Measurements from ENCODE around the gene SLC35A2. TPM values are rescaled to one million over a fixed set of nuclear protein-coding genes. Genes with fewer than 3 reads are reported as not detected.
"Not testable (repeated sequence)": the region's sequence is repeated elsewhere in the genome, so short reads cannot be mapped to it uniquely, and the experiment has no call there.

SLC35A2 gene
- total RNA-seq, 2 experiments from 2014 or later, result 9.9 to 22.2 TPM

GRCh38 chrX:48890296-48890925 lies 21.0 kb downstream of the SLC35A2 start:
- POLR2A ChIA-PET, result interaction anchor here (0.8 kb wide), 1 partner anchor 56 kb away, joined by 3 read pairs; no protein-coding TSS in a partner anchor
- TF ChIP-seq EZH2phosphoT487 (IDR thresholded peaks at IDR 0.05; ENCODE audit: borderline replicate concordance, low read depth, low read length), result no peak
- TF ChIP-seq CTCF (conservative IDR thresholded peaks at IDR 0.05; ENCODE audit: low read length), result no peak
- DNase-seq (ENCODE audit: low spot score), result no peak
- no TSS peak for BruUV-seq (replicated peaks)
- peaks cover 15% of the 10 kb centered on the region; the same call in 1 of the 2 replicates for H3K36me3 ChIP-seq (ENCODE audit: insufficient read depth, low read length)
- H3K9me3 ChIP-seq (ENCODE audit: low read length), result no peaks in the 10 kb centered on the region
- peak overlapping the region; percentile 41; the same call in 1 of the 2 replicates for H2AFZ ChIP-seq (ENCODE audit: low read length)
- CTCF ChIA-PET (ENCODE audit: unreplicated experiment), result no interaction called here
- peak overlapping the region; percentile 58 for H3K4me2 ChIP-seq (ENCODE audit: low read length)
- H3K27ac ChIP-seq (ENCODE audit: low read depth, low read length, poor library complexity, severe bottlenecking), result no peak overlapping the region
- H3K4me3 ChIP-seq (ENCODE audit: low read depth, low read length, poor library complexity, severe bottlenecking), result peak overlapping the region; percentile 52
- peaks cover 17% of the 10 kb centered on the region for H3K4me1 ChIP-seq (ENCODE audit: insufficient read depth, low read length, poor library complexity, severe bottlenecking)
- no peaks in the 10 kb centered on the region for H4K20me1 ChIP-seq (ENCODE audit: insufficient read depth, low read length)
- no peaks in the 10 kb centered on the region for H3K9me2 ChIP-seq (ENCODE audit: insufficient read depth, low read length)
- H3K79me2 ChIP-seq (ENCODE audit: insufficient read depth, low read depth, low read length), result peaks cover 4% of the 10 kb centered on the region
- intact Hi-C loops (cut with micrococcal nuclease; ENCODE audit: unreplicated experiment), result loop anchor here (5.0 to 10.0 kb wide), 2 partner anchors 86 to 243 kb away; partner anchors contain the start of gene HDAC6

DNA sequence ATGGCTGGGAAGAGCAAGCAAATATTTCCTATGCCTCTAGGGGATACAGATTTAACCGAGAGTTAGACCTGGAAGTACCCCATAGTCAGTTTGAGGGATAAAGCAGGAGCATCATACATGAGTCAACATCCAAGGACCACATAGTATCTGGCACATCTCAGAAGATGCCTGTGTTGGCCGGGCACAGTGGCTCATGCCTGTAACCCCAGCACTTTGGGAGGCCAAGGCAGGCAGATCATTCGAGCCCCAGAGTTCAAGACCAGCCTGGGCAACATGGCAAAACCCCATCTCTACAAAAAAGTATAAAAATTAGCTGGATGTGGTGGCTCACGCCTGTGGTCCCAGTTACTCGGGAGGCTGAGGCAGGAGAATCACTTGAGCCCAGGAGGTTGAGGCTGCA lies 24.9 kb downstream of the SLC35A2 start:
- H3K4me3 ChIP-seq (ENCODE audit: low read depth, low read length, poor library complexity, severe bottlenecking); H3K27ac ChIP-seq (ENCODE audit: low read depth, low read length, poor library complexity, severe bottlenecking); intact Hi-C loops (cut with micrococcal nuclease; ENCODE audit: unreplicated experiment); BruUV-seq (replicated peaks); H3K36me3 ChIP-seq (ENCODE audit: insufficient read depth, low read length); H3K4me2 ChIP-seq (ENCODE audit: low read length); H2AFZ ChIP-seq (ENCODE audit: low read length); H3K9me2 ChIP-seq (ENCODE audit: insufficient read depth, low read length); DNase-seq (ENCODE audit: low spot score); H3K9me3 ChIP-seq (ENCODE audit: low read length); CTCF ChIA-PET (ENCODE audit: unreplicated experiment); H4K20me1 ChIP-seq (ENCODE audit: insufficient read depth, low read length); H3K79me2 ChIP-seq (ENCODE audit: insufficient read depth, low read depth, low read length): not testable (repeated sequence)
- peaks cover 12% of the 10 kb centered on the region for H3K4me1 ChIP-seq (ENCODE audit: insufficient read depth, low read length, poor library complexity, severe bottlenecking)
- POLR2A ChIA-PET, result interaction anchor here (1.2 kb wide), 1 partner anchor 11 kb away, joined by 6 read pairs; the partner anchor contains the start of genes PQBP1 and TIMM17B

DNA sequence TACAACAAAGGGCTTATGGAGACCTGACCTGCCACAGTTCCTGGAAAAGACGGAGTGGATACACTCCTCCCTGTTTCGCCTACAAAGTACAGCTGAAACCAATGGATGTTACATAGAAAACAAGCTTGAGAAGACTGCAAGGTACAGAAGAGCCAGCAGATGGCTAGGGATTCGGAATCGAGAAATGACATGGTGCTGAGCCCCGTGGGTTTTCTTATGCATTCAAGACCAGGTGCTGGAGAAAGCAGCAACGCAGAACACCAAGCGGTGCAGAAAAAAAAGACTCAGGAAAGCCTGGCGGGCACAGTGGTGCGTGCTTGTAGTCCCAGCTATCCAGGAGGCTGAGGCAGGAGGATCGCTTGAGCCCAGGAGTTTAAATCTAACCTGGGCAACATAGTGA lies 27.7 kb downstream of the SLC35A2 start:
- Histone ChIP-seq H3K4me1 (ENCODE audit: insufficient read depth, low read length, poor library complexity, severe bottlenecking) (no peaks in the 10 kb centered on the region), H4K20me1 (ENCODE audit: insufficient read depth, low read length) (no peaks in the 10 kb centered on the region), H3K9me2 (ENCODE audit: insufficient read depth, low read length) (no peaks in the 10 kb centered on the region), H3K4me2 (ENCODE audit: low read length) (no peak overlapping the region), H3K27ac (ENCODE audit: low read depth, low read length, poor library complexity, severe bottlenecking) (no peak overlapping the region), H2AFZ (ENCODE audit: low read length) (no peak overlapping the region), H3K4me3 (ENCODE audit: low read depth, low read length, poor library complexity, severe bottlenecking) (no peak overlapping the region), H3K9me3 (ENCODE audit: low read length) (no peaks in the 10 kb centered on the region), H3K36me3 (ENCODE audit: insufficient read depth, low read length) (no peaks in the 10 kb centered on the region), H3K79me2 (ENCODE audit: insufficient read depth, low read depth, low read length) (no peaks in the 10 kb centered on the region)
- CTCF ChIA-PET (ENCODE audit: unreplicated experiment), result no interaction called here
- POLR2A ChIA-PET, result interaction anchor here (0.6 to 0.7 kb wide), 3 partner anchors 10 to 274 kb away, joined by 3 to 4 read pairs (median 4); no protein-coding TSS in a partner anchor
- intact Hi-C loops (cut with micrococcal nuclease; ENCODE audit: unreplicated experiment), result no loop called here
- TF ChIP-seq CTCF (conservative IDR thresholded peaks at IDR 0.05; ENCODE audit: low read length), result no peak
- no peak for TF ChIP-seq EZH2phosphoT487 (IDR thresholded peaks at IDR 0.05; ENCODE audit: borderline replicate concordance, low read depth, low read length)
- no TSS peak for BruUV-seq (replicated peaks)
- no peak for DNase-seq (ENCODE audit: low spot score)

GRCh38 chrX:48876944-48877343 lies 34.5 kb downstream of the SLC35A2 start:
- H3K4me1 ChIP-seq (ENCODE audit: insufficient read depth, low read length, poor library complexity, severe bottlenecking); H3K36me3 ChIP-seq (ENCODE audit: insufficient read depth, low read length); H4K20me1 ChIP-seq (ENCODE audit: insufficient read depth, low read length); H3K9me2 ChIP-seq (ENCODE audit: insufficient read depth, low read length); H3K4me2 ChIP-seq (ENCODE audit: low read length); POLR2A ChIA-PET; H3K79me2 ChIP-seq (ENCODE audit: insufficient read depth, low read depth, low read length); H2AFZ ChIP-seq (ENCODE audit: low read length); H3K4me3 ChIP-seq (ENCODE audit: low read depth, low read length, poor library complexity, severe bottlenecking); DNase-seq (ENCODE audit: low spot score); H3K9me3 ChIP-seq (ENCODE audit: low read length); H3K27ac ChIP-seq (ENCODE audit: low read depth, low read length, poor library complexity, severe bottlenecking); BruUV-seq (replicated peaks); intact Hi-C loops (cut with micrococcal nuclease; ENCODE audit: unreplicated experiment); CTCF ChIA-PET (ENCODE audit: unreplicated experiment): not testable (repeated sequence)

DNA sequence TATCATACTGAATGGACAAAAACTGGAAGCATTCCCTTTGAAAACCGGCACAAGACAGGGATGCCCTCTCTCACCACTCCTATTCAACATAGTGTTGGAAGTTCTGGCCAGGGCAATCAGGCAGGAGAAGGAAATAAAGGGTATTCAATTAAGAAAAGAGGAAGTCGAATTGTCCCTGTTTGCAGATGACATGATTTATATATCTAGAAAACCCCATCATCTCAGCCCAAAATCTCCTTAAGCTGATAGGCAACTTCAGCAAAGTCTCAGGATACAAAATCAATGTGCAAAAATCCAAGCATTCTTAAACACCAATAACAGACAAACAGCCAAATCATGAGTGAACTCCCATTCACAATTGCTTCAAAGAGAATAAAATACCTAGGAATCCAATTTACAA lies 39.4 kb downstream of the SLC35A2 start:
- CTCF ChIA-PET (ENCODE audit: unreplicated experiment); H2AFZ ChIP-seq (ENCODE audit: low read length); H3K79me2 ChIP-seq (ENCODE audit: insufficient read depth, low read depth, low read length); H3K9me3 ChIP-seq (ENCODE audit: low read length); H4K20me1 ChIP-seq (ENCODE audit: insufficient read depth, low read length); H3K27ac ChIP-seq (ENCODE audit: low read depth, low read length, poor library complexity, severe bottlenecking); H3K9me2 ChIP-seq (ENCODE audit: insufficient read depth, low read length); H3K36me3 ChIP-seq (ENCODE audit: insufficient read depth, low read length); intact Hi-C loops (cut with micrococcal nuclease; ENCODE audit: unreplicated experiment); H3K4me3 ChIP-seq (ENCODE audit: low read depth, low read length, poor library complexity, severe bottlenecking); BruUV-seq (replicated peaks); H3K4me1 ChIP-seq (ENCODE audit: insufficient read depth, low read length, poor library complexity, severe bottlenecking); DNase-seq (ENCODE audit: low spot score); POLR2A ChIA-PET; H3K4me2 ChIP-seq (ENCODE audit: low read length): not testable (repeated sequence)

All from OCI-LY7 (cell line).